Suppressor macrophage treated with lipopolysaccharide for 1 hour (primary cell): Measurements from ENCODE around the gene KIF6.

Experiments used
- DNase-seq, 3 donors: peaks; one replicate each; pipeline ENCODE4 v3.0.0-alpha.2; 2020 to 2022

The KIF6 gene

GRCh38 chr6:39585641-39586040 lies 139.6 kb downstream of the KIF6 start:
- DNase-seq: no peak

DNA sequence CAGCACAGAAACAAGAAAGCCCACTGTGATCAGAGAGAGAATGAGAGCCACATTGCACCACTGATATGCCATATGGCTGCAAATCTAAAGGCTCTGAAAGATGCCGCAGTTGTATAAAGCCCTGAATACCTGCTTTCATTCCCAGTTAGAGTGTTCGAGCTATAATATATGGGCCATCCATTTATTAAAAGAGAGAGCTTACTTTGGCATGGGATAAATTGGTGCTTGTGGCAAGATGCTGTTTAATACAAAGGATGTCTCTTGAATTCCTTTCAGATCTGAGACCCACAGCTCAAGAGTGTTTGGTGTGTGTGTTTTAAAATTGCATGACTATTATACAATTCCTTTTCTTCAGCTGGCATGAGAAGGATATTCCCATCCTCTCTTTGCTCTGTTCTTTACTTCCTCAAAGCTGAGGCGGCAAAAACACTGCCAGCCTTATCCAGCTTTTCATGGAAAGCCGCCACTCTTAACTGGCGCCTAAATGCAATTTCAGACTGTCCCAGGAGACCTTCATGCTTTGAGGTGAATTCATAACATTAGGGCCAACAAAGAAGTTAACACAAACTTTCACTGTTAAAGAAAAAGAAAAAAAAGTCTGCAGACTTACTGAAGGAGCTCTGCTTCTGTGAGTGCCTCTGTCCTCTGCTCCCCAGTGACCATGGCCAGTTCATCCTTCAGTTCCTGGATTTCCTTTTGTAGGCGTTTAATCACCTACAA lies 147.6 kb downstream of the KIF6 start:
- DNase-seq: no peak

GRCh38 chr6:39576556-39577303 lies 148.5 kb downstream of the KIF6 start:
- DNase-seq: no peak

DNA sequence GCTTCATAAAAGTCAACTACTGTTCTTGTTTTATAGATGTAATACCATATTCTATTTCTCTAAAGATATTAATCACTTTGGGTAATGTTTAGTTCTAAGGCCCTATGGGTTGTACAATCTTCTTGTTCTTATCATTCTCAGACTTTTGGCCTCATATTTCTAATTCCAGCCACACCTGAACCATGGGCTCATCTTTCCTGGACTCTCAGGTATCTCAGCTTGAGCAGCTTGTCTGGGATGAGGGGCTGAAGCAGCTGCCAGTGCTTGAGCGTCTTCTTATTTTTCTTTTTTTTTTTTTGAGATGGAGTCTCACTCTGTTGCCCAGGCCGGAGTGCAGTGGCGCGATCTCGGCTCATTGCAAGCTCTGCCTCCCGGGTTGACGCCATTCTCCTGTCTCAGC lies 150.2 kb downstream of the KIF6 start:
- DNase-seq: no peak

- no peak for DNase-seq
Observed at GRCh38 chr6:39573541-39573940, 151.7 kb downstream of the KIF6 start.

- DNase-seq: no peak
Observed at GRCh38 chr6:39572661-39573340, 152.4 kb downstream of the KIF6 start.

- DNase-seq: no peak
Observed at GRCh38 chr6:39568896-39569295, 156.3 kb downstream of the KIF6 start.

GRCh38 chr6:39567091-39567490 lies 158.1 kb downstream of the KIF6 start:
- DNase-seq: no peak

GRCh38 chr6:39566456-39566855 lies 158.8 kb downstream of the KIF6 start:
- no peak for DNase-seq

DNA sequence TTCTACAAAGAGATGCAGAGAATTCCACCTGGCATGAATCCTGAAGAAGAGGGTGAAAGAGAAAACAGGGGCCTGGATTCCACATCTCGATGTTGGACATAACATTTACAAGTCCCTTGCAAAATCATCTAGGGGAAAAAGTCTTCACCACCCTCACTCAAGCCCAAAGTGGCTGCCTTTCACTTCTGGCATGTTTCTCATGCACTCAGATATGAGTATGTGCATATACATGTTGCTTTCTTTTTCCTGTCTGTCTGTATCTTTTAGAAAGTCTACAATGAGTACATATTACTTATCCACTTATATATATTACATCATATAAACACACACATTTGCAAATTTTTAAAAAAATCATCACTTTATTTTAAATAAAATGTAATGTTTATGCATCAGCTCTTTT lies 159.3 kb downstream of the KIF6 start:
- no peak for DNase-seq

- DNase-seq: no peak
Observed at GRCh38 chr6:39563566-39564311, 161.5 kb downstream of the KIF6 start.

DNA sequence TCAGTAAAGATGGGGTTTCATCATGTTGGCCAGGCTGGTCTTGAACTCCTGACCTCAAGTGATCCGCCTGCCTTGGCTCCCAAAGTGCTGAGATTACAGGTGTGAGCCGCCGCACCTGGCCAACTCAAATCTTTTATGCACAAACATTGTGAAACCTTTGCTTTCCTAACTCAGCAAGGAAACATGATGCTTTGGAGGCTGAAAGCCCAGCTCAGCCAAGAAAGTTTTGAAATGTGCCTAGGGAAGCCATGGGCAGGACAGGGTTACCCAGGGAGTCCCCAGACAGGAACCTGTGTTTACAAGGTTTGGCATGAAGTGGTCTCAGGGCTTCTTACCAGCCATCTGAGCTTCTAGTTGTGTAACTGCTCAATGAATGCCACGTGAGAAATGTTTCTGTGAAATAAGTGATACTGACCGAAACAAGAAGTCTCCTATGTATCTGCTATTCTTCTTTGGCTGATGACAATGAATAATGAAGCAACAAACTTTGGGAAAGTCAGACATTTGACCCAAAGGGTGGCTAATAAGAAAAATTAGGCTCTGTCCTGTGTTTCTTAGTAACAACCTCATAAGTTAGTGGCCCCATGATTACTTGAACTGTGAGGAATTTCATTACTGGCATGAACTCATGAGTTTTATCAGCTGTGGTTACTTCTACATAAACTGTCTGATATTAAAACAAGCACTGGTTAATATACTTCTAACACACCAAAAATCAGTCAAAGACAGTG lies 163.5 kb downstream of the KIF6 start:
- DNase-seq: no peak

GRCh38 chr6:39560915-39561314 lies 164.3 kb downstream of the KIF6 start:
- no peak for DNase-seq

GRCh38 chr6:39558591-39559190 lies 166.5 kb downstream of the KIF6 start:
- DNase-seq: no peak

- DNase-seq: no peak
Observed at GRCh38 chr6:39558079-39558478, 167.1 kb downstream of the KIF6 start.

GRCh38 chr6:39555136-39555535 lies 170.1 kb downstream of the KIF6 start:
- no peak for DNase-seq

GRCh38 chr6:39553860-39554802 lies 171.1 kb downstream of the KIF6 start:
- DNase-seq: no peak

DNA sequence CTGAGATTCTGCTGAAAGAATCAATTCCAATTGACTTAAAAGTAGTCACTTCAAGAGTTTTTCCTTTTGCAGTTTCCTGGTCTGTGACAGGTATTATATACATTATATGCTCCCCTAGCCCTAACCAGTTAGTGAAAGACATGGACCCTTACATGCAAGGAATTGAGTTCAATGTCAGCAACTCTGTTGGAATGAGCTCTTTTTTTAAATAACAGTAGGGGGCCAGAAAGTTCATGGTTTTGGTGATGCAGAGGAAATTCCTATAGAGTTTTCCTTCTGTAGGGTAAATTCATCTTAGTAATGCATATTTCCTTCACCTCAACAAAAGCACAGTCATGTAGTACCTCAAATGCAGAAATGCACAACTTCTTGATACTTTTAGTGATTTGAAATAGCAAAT lies 172.2 kb downstream of the KIF6 start:
- no peak for DNase-seq

GRCh38 chr6:39550191-39550590 lies 175.0 kb downstream of the KIF6 start:
- no peak for DNase-seq

DNA sequence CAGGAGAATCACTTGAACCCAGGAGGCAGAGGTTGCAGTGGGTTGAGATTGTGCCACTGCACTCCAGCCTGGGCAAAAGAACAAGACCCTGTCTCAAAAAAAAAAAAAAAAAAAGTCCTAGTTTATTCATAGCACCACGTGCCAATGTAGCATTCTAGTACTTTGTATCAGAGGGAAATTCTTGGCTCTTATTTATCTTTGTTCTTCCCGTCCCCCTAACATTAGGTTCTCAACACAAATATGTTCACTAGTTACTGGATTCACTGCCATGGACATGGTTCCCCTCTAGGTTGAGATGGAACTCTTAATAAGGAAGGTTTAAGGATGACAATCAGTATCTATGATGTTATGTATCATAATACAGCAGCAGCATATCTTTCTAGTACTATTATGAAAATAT lies 178.5 kb downstream of the KIF6 start:
- no peak for DNase-seq

GRCh38 chr6:39543950-39544349 lies 181.3 kb downstream of the KIF6 start:
- no peak for DNase-seq
